ENCODE measurements around the gene ARID1B.

ARID1B gene

DNA sequence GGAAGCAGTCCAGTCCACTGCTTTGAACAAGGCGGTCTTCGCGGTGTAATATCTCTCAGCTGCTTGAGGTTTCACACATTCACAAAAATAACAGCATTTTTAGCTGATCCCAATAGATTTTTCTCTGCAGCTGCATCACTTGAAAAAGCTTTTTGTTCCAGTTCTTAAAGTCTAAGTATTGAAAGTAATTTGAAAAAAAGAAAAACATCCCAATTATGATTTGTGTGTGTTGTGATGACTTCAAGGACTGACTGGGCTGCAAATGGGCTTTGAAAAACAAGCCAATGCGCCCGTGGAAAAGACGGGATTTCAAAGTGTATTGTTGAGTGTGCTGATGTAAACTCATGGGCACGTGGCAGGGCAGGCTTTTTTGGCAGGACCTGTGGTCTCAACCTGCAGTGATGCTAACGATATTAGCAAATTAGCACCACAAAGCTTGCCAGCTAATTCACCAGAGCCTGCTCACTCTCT lies 395.1 kb downstream of the ARID1B start:
- TF ChIP-seq TAF1 (IDR thresholded peaks at IDR 0.05; ENCODE audit: borderline replicate concordance, insufficient read depth, low read length) (no peak), SIN3A (IDR thresholded peaks at IDR 0.05; ENCODE audit: borderline replicate concordance, insufficient read depth, low read length) (no peak), POLR2AphosphoS5 (IDR thresholded peaks at IDR 0.05; ENCODE audit: low read depth, low read length) (no peak), FOXP2 (optimal IDR thresholded peaks at IDR 0.05; ENCODE audit: borderline replicate concordance, extremely low read depth, extremely low read length, insufficient read depth) (no peak)
- TF ChIP-seq, protein P1, sequence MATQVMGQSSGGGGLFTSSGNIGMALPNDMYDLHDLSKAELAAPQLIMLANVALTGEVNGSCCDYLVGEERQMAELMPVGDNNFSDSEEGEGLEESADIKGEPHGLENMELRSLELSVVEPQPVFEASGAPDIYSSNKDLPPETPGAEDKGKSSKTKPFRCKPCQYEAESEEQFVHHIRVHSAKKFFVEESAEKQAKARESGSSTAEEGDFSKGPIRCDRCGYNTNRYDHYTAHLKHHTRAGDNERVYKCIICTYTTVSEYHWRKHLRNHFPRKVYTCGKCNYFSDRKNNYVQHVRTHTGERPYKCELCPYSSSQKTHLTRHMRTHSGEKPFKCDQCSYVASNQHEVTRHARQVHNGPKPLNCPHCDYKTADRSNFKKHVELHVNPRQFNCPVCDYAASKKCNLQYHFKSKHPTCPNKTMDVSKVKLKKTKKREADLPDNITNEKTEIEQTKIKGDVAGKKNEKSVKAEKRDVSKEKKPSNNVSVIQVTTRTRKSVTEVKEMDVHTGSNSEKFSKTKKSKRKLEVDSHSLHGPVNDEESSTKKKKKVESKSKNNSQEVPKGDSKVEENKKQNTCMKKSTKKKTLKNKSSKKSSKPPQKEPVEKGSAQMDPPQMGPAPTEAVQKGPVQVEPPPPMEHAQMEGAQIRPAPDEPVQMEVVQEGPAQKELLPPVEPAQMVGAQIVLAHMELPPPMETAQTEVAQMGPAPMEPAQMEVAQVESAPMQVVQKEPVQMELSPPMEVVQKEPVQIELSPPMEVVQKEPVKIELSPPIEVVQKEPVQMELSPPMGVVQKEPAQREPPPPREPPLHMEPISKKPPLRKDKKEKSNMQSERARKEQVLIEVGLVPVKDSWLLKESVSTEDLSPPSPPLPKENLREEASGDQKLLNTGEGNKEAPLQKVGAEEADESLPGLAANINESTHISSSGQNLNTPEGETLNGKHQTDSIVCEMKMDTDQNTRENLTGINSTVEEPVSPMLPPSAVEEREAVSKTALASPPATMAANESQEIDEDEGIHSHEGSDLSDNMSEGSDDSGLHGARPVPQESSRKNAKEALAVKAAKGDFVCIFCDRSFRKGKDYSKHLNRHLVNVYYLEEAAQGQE (IDR thresholded peaks at IDR 0.05; ENCODE audit: insufficient read depth in 1 of 2, low read depth in 2 of 2, low read length in 2 of 2): no peak

DNA sequence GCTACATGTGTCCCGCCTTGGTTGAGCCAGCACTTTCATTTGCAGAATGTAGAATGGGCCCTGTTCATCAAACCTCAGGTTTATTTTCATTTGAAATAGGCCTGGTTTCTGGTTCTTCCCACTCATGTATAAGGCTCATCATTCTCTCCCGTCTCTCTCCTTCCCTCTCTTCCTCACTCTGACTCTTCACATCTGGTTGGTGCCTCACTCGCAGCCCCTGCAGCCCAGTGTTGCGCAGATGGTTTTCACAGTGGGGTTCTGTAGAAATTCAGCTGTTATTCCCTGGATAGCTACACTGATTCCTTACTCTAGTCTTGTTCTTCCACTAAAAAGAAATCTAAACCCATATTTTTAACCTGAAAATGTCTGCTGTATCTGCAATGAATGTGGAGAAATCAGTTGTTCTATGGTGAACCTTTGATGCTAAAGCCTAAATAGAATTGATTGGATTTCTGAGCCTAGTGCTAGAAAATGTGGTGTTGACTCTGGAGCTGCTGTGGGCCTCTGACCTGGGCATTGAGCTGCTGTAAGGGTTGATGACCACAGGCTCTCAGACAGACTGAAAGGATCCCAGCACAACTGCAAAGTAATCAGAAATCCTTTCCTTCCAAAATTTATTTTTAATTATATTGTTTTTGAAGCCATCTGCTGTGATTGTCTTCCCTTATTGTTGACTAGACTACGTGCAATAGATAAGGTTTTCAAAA lies 395.8 kb downstream of the ARID1B start:
- no peak for TF ChIP-seq FOXP2 (optimal IDR thresholded peaks at IDR 0.05; ENCODE audit: borderline replicate concordance, extremely low read depth, extremely low read length, insufficient read depth)
- TF ChIP-seq, protein P1 (IDR thresholded peaks at IDR 0.05; ENCODE audit: insufficient read depth in 1 of 2, low read depth in 2 of 2, low read length in 2 of 2): no peak
- TF ChIP-seq TAF1 (IDR thresholded peaks at IDR 0.05; ENCODE audit: borderline replicate concordance, insufficient read depth, low read length): no peak
- no peak for TF ChIP-seq SIN3A (IDR thresholded peaks at IDR 0.05; ENCODE audit: borderline replicate concordance, insufficient read depth, low read length)
- TF ChIP-seq POLR2AphosphoS5 (IDR thresholded peaks at IDR 0.05; ENCODE audit: low read depth, low read length): no peak

DNA sequence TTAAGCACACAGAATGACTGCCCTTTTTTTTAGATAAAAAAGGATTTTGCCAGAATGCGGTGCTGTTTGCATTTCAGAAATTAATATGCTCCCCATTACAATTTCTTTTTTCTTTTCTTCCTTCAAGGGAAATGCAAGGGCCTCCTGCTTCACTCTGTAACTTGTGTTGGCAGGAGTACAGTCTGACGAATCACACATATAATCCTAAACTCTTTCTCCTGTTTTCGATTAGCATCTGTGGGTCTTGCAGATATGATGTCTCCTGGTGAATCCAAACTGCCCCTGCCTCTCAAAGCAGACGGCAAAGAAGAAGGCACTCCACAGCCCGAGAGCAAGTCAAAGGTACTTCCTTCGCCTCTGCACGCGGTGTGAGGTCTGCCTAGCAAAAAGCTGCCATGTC lies 396.6 kb downstream of the ARID1B start:
- TF ChIP-seq TAF1 (IDR thresholded peaks at IDR 0.05; ENCODE audit: borderline replicate concordance, insufficient read depth, low read length) (no peak), POLR2AphosphoS5 (IDR thresholded peaks at IDR 0.05; ENCODE audit: low read depth, low read length) (no peak), FOXP2 (optimal IDR thresholded peaks at IDR 0.05; ENCODE audit: borderline replicate concordance, extremely low read depth, extremely low read length, insufficient read depth) (no peak), SIN3A (IDR thresholded peaks at IDR 0.05; ENCODE audit: borderline replicate concordance, insufficient read depth, low read length) (no peak)
- TF ChIP-seq, protein P1 (IDR thresholded peaks at IDR 0.05; ENCODE audit: insufficient read depth in 1 of 2, low read depth in 2 of 2, low read length in 2 of 2): no peak

DNA sequence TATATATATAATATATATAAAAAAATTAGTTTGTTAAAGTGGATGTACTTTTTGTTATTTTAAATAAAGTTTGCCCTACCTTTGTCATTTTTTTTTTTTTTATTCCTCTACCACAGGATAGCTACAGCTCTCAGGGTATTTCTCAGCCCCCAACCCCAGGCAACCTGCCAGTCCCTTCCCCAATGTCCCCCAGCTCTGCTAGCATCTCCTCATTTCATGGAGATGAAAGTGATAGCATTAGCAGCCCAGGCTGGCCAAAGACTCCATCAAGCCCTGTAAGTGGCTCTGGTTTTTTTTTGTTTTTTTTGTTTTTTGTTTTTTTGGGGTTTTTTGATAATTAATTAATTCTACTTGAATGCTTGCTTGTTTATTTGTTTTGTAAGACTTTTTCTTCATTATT lies 397.6 kb downstream of the ARID1B start:
- TF ChIP-seq TAF1 (IDR thresholded peaks at IDR 0.05; ENCODE audit: borderline replicate concordance, insufficient read depth, low read length): no peak

DNA sequence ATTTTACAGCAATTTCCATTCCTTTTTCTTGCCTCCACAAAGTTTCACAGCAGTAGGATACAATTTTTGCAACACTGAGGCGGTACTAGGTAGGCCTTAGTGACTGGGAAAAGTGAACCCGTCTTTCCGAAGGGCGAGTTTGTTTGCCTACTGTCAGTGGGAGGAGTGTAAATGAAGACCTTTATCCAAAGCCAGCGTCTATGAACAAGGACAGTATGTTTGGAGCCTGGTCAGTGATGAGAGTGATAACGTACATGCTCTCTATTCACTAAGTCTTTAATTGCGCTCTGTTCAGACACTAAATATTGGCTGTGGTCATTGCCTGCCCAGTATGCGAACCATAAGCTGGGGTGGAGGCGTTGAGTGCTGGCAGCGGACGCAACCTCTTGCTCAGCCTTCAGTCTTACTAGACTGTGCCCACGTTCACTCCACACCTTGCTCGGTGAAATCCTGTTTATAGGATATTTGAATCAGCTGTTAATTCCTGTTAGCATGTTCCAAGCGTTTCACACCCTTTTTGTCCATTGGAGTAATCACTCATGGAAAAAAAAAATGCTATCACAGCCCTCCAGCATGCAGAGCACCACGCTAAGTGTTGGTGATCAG lies 400.7 kb downstream of the ARID1B start:
- TF ChIP-seq, protein P1 (IDR thresholded peaks at IDR 0.05; ENCODE audit: insufficient read depth in 1 of 2, low read depth in 2 of 2, low read length in 2 of 2): no peak
- TF ChIP-seq TAF1 (IDR thresholded peaks at IDR 0.05; ENCODE audit: borderline replicate concordance, insufficient read depth, low read length): no peak
- TF ChIP-seq POLR2AphosphoS5 (IDR thresholded peaks at IDR 0.05; ENCODE audit: low read depth, low read length): no peak
